H1 (cell line): ENCODE results near the gene FOXF1. TPM values are rescaled to one million over a fixed set of nuclear protein-coding genes. Genes with fewer than 3 reads are reported as not detected.

Experiments used
- CTCF ChIA-PET: fragments of 300-600 bp; sonication (Branson Sonifier 250); formaldehyde crosslinking; loops from one replicate; lab custom pipeline; 2021; ENCODE audit not compliant: partially characterized antibody; lab: Charles Lee
- POLR2A ChIA-PET: fragments of 300-600 bp; sonication (Branson Sonifier 250); formaldehyde crosslinking; loops from one replicate; lab custom pipeline; 2021; ENCODE audit warnings: inconsistent platforms; ENCODE audit not compliant: partially characterized antibody; lab: Charles Lee
- DNase-seq, 2 experiments: peaks; one replicate each; pipeline versions ENCODE4 v3.0.0 to v3.0.0-alpha.2; 2010 to 2022; ENCODE audit warnings: low spot score in 2 of 2, low read depth in 1 of 2, mixed read lengths in 1 of 2
- FAIRE-seq: peaks from 2 replicates; lab custom pipeline; 2011; peaks lifted over from hg19 to GRCh38; lab: Jason Lieb, UNC
- H2AFZ ChIP-seq: 2 replicates; pipeline ENCODE4 v1.8.1; 2012; ENCODE audit warnings: low read length, inconsistent platforms
- H2AK5ac ChIP-seq: 2 replicates; pipeline ENCODE4 v1.6.1; 2013; ENCODE audit warnings: low read depth, low read length
- H2BK120ac ChIP-seq: replicated peaks from 2 replicates; pipeline ENCODE3; 2013; ENCODE audit warnings: low read depth, low read length, inconsistent platforms
- H2BK12ac ChIP-seq: 2 replicates; pipeline ENCODE4 v1.6.1; 2013; ENCODE audit warnings: low read depth, low read length
- H2BK15ac ChIP-seq: 2 replicates; pipeline ENCODE4 v1.6.1; 2013; ENCODE audit warnings: low read length
- H2BK20ac ChIP-seq: 2 replicates; pipeline ENCODE4 v1.6.1; 2013; ENCODE audit warnings: low read length
- H2BK5ac ChIP-seq: 2 replicates; pipeline ENCODE4 v1.6.1; 2013; ENCODE audit warnings: low read depth, low read length
- H3K14ac ChIP-seq: 2 replicates; pipeline ENCODE4 v1.6.1; 2013; ENCODE audit warnings: inconsistent platforms; ENCODE audit not compliant: insufficient read length
- H3K18ac ChIP-seq: 2 replicates; pipeline ENCODE4 v1.6.1; 2013; ENCODE audit warnings: low read length; ENCODE audit errors: extremely low read depth
- H3K23ac ChIP-seq: 2 replicates; pipeline ENCODE4 v1.6.1; 2013; ENCODE audit warnings: inconsistent platforms; ENCODE audit not compliant: insufficient read length
- H3K23me2 ChIP-seq: 2 replicates; pipeline ENCODE4 v1.6.1; 2013; ENCODE audit warnings: low read depth, low read length
- H3K27ac ChIP-seq: 2 replicates; pipeline ENCODE4 v1.6.1; 2011; ENCODE audit warnings: low read depth, low read length, inconsistent platforms
- H3K27me3 ChIP-seq, 4 experiments: replicated peaks in 1 of 4; 1 replicate in 1 of 4; 2 replicates in 3 of 4; pipeline versions ENCODE4 v1.6.1 to v1.8.1; 2011 to 2013; ENCODE audit warnings: low read length in 3 of 4, mild to moderate bottlenecking in 3 of 4, inconsistent platforms in 2 of 4, mixed read lengths in 2 of 4, moderate library complexity in 1 of 4; ENCODE audit not compliant: control insufficient read depth in 3 of 4, insufficient read depth in 3 of 4; ENCODE audit errors: extremely low read depth in 1 of 4
- H3K36me3 ChIP-seq, 4 experiments: 2 replicates each; pipeline versions ENCODE4 v1.6.1 to v1.8.1; 2011 to 2013; ENCODE audit warnings: mild to moderate bottlenecking in 4 of 4, low read length in 3 of 4, moderate library complexity in 2 of 4, control low read depth in 1 of 4, inconsistent platforms in 1 of 4; ENCODE audit not compliant: insufficient read depth in 4 of 4, control insufficient read depth in 2 of 4
- H3K4ac ChIP-seq: replicated peaks from 2 replicates; pipeline ENCODE3; 2013; ENCODE audit warnings: low read length, low read depth, mixed read lengths, inconsistent platforms; ENCODE audit not compliant: insufficient read length
- H3K4me1 ChIP-seq, 4 experiments: replicated peaks in 1 of 4; 1 replicate in 1 of 4; 2 replicates in 3 of 4; pipeline versions ENCODE4 v1.6.1 to v1.8.1; 2011 to 2013; ENCODE audit warnings: low read length in 3 of 4, inconsistent platforms in 2 of 4, mixed read lengths in 1 of 4; ENCODE audit not compliant: insufficient read depth in 4 of 4, control insufficient read depth in 3 of 4
- H3K4me2 ChIP-seq, 2 experiments: 2 replicates each; pipeline versions ENCODE4 v1.6.1 to v1.8.1; 2011 to 2013; ENCODE audit warnings: low read depth in 2 of 2, low read length in 2 of 2, control low read depth in 1 of 2, inconsistent platforms in 1 of 2, mild to moderate bottlenecking in 1 of 2; ENCODE audit not compliant: insufficient read depth in 1 of 2
- H3K4me3 ChIP-seq, 4 experiments: fragments of 200-600, 300-600 bp in 1 of 4; sonication (generic), shearing (Covaris generic), sonication (Bioruptor Twin) in 1 of 4; 2 replicates each; pipeline versions ENCODE4 v1.5.1 to v1.8.1; 2011 to 2016; ENCODE audit warnings: low read length in 4 of 4, low read depth in 3 of 4, control low read depth in 2 of 4, inconsistent platforms in 2 of 4, mild to moderate bottlenecking in 2 of 4, mixed read lengths in 1 of 4, moderate library complexity in 1 of 4; ENCODE audit not compliant: insufficient read depth in 2 of 4; ENCODE audit errors: extremely low read depth in 1 of 4
- H3K56ac ChIP-seq: replicated peaks from 2 replicates; pipeline ENCODE3; 2013; ENCODE audit warnings: low read depth, mild to moderate bottlenecking, mixed read lengths, low read length, inconsistent platforms; ENCODE audit not compliant: insufficient read length
- H3K79me1 ChIP-seq: 2 replicates; pipeline ENCODE4 v1.6.1; 2013; ENCODE audit warnings: low read depth, low read length, control low read depth
- H3K79me2 ChIP-seq, 2 experiments: 2 replicates each; pipeline versions ENCODE4 v1.6.1 to v1.8.1; 2012 to 2013; ENCODE audit warnings: low read length in 2 of 2, mild to moderate bottlenecking in 2 of 2, inconsistent platforms in 1 of 2; ENCODE audit not compliant: insufficient read depth in 2 of 2, control insufficient read depth in 1 of 2
- H3K9ac ChIP-seq, 4 experiments: replicated peaks in 1 of 4; 1 replicate in 1 of 4; 2 replicates in 3 of 4; pipeline versions ENCODE4 v1.6.1 to v1.8.1; 2011 to 2013; ENCODE audit warnings: low read depth in 3 of 4, low read length in 3 of 4, control low read depth in 2 of 4, mild to moderate bottlenecking in 2 of 4, moderate library complexity in 2 of 4, inconsistent platforms in 1 of 4; ENCODE audit errors: extremely low read depth in 1 of 4
- H3K9me3 ChIP-seq, 2 experiments: 2 replicates each; pipeline versions ENCODE4 v1.6.1 to v1.8.1; 2012 to 2013; ENCODE audit warnings: mild to moderate bottlenecking in 2 of 2, moderate library complexity in 2 of 2, control low read depth in 1 of 2, inconsistent platforms in 1 of 2, low read depth in 1 of 2, low read length in 1 of 2, mixed read lengths in 1 of 2; ENCODE audit not compliant: insufficient read depth in 2 of 2
- H4K20me1 ChIP-seq, 2 experiments: replicated peaks in 1 of 2; 2 replicates each; pipeline versions ENCODE3 to v1.8.1; 2011 to 2013; ENCODE audit warnings: inconsistent platforms in 2 of 2, low read length in 2 of 2, mild to moderate bottlenecking in 1 of 2; ENCODE audit not compliant: insufficient read depth in 2 of 2, control insufficient read depth in 1 of 2
- H4K5ac ChIP-seq: 2 replicates; pipeline ENCODE4 v1.6.1; 2013; ENCODE audit warnings: low read length, low read depth, mixed read lengths, inconsistent platforms; ENCODE audit not compliant: insufficient read length
- H4K8ac ChIP-seq: 2 replicates; pipeline ENCODE4 v1.8.0; 2013; ENCODE audit warnings: mild to moderate bottlenecking, moderate library complexity, low read length, inconsistent platforms; ENCODE audit not compliant: insufficient read depth; ENCODE audit errors: extremely low read depth
- H4K91ac ChIP-seq: replicated peaks from 2 replicates; pipeline ENCODE3; 2013; ENCODE audit warnings: low read length, mixed read lengths, inconsistent platforms; ENCODE audit not compliant: insufficient read length
- FOSL1 ChIP-seq: IDR thresholded peaks from 2 replicates; pipeline ENCODE4 v1.6.1; 2011; ENCODE audit warnings: mild to moderate bottlenecking, low read depth, low read length, moderate library complexity; ENCODE audit not compliant: insufficient read depth
- RXRA ChIP-seq: IDR thresholded peaks from 2 replicates; pipeline ENCODE4 v1.6.1; 2011; ENCODE audit warnings: low read depth, mild to moderate bottlenecking, low read length, moderate library complexity; ENCODE audit not compliant: insufficient read depth
- WGBS, 2 experiments: shearing (Covaris generic) in 1 of 2; methylation state at CpG; one replicate each; pipeline versions ENCODE4 v1.1.6 to v1.1.7; 2013 to 2015; ENCODE audit warnings: low lambda C conversion rate in 2 of 2, mixed read lengths in 2 of 2, inconsistent platforms in 1 of 2, low coverage in 1 of 2, missing lambda C conversion rate in 1 of 2; ENCODE audit not compliant: insufficient replicate concordance in 2 of 2, insufficient coverage in 1 of 2, insufficient read length in 1 of 2; ENCODE audit errors: extremely low coverage in 1 of 2, missing lambda C conversion rate in 1 of 2; 5-methylcytosine and 5-hydroxymethylcytosine counted together
- polyA plus RNA-seq, 7 experiments: library from polyadenylated mRNA; depleted of rRNA in 3 of 7; stranded (reverse) in 5 of 7; unstranded in 2 of 7; fragments of >200 nt in 5 of 7; fragments of 200-250 nt in 2 of 7; gene quantifications; 1 replicate in 5 of 7; 2 replicates in 1 of 7; 4 replicates in 1 of 7; pipeline versions ENCODE4 v1.2.1 to v1.2.3, GENCODE V29; 2011 to 2013; ENCODE audit warnings: missing spikeins in 2 of 7, mixed read lengths in 2 of 7
- total RNA-seq: library from RNA; stranded (reverse); fragmentation: NEBNext Ultra II Directional; extraction: Animal tissue kit (Norgen Biotek cat#: 25700); gene quantifications from 2 replicates; pipeline ENCODE4 v1.2.1, GENCODE V29; 2021

Gene FOXF1
- total and polyA plus RNA-seq, 2 of the 8 experiments (the other 6 are each of a cell fraction or from before 2014, with no cell fraction given): 0.02 TPM; not detected in 1

DNA sequence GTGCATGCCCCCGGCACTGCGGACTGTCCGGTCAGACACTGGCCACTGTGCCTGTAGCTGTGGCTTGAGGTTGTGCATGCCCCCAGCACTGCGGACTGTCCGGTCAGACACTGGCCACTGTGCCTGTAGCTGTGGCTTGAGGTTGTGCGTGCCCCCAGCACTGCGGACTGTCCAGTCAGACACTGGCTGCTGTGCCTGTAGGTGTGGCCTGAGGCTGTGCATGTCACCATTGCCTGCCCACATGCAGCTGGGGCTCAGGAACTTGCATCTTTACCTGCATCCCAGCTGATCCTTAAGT is 39.5 kb downstream of the FOXF1 start:
- Histone ChIP-seq H3K18ac (no peak overlapping the region), H3K9me3 (no peaks in the 10 kb centered on the region), H3K14ac (no peak overlapping the region), H3K23me2 (no peaks in the 10 kb centered on the region; the same call in 1 of the 2 replicates), H3K9ac (no peak overlapping the region), H2BK5ac (no peak overlapping the region), H4K91ac (no peak overlapping the region), H2BK20ac (no peak overlapping the region), H3K23ac (no peak overlapping the region), H2AK5ac (no peak overlapping the region), H3K27me3 (no peaks in the 10 kb centered on the region), H4K5ac (no peak overlapping the region), H2AFZ (no peak overlapping the region), H3K4ac (no peak overlapping the region), H3K4me3 (no peak overlapping the region), H2BK120ac (no peak overlapping the region), H4K8ac (no peak overlapping the region), H3K4me1 (no peaks in the 10 kb centered on the region; a peak in 1 of 7 replicates), H4K20me1 (peaks cover 0 to 1% of the 10 kb centered on the region in 2 experiments), H2BK15ac (no peak overlapping the region), H3K4me2 (no peak overlapping the region), H3K79me2 (no peaks in the 10 kb centered on the region; a peak in 1 of 4 replicates), H2BK12ac (no peak overlapping the region), H3K36me3 (peaks cover 0 to 12% (median 0%) of the 10 kb centered on the region in 4 experiments; a peak in 3 of 8 replicates), H3K79me1 (no peaks in the 10 kb centered on the region; the same call in none of the 2 replicates), H3K56ac (no peak overlapping the region), H3K27ac (no peak overlapping the region)
- FAIRE-seq (no peak), DNase-seq (no peak)
- TF ChIP-seq RXRA (no peak), FOSL1 (no peak)
- CTCF ChIA-PET: interaction anchor here (0.6 kb wide), 1 partner anchor 421 kb away, joined by 3 read pairs; no protein-coding TSS in a partner anchor
- 97% methylated on average over 7 of the region's 7 CpGs; no CpG with 5 or more reads in 1 of the 2 experiments for WGBS, 2 experiments
- POLR2A ChIA-PET: no interaction called here
